ENCODE data around the gene NUP214. TPM values are rescaled to one million over a fixed set of nuclear protein-coding genes. Genes with fewer than 3 reads are reported as not detected.

NUP214 gene
- total RNA-seq, 1 donor from 2014 or later = 37.2 TPM

GRCh38 chr9:131174681-131175239 is 49.4 kb downstream of the NUP214 start:
- no peak for TF ChIP-seq CTCF (conservative IDR thresholded peaks at IDR 0.05; ENCODE audit: low read depth, low read length)
- DNase-seq (ENCODE audit: low read depth) = no peak
- H3K4me3 ChIP-seq (ENCODE audit: low read depth, low read length) = no peak overlapping the region

- no peak for DNase-seq (ENCODE audit: low read depth)
- TF ChIP-seq CTCF (conservative IDR thresholded peaks at IDR 0.05; ENCODE audit: low read depth, low read length) = no peak
- no peak overlapping the region for H3K4me3 ChIP-seq (ENCODE audit: low read depth, low read length)
These were observed 52.5 kb downstream of the NUP214 start for GRCh38 chr9:131177898-131178297.

GRCh38 chr9:131178382-131178781 is 53.0 kb downstream of the NUP214 start:
- peak; percentile 88 for TF ChIP-seq CTCF (conservative IDR thresholded peaks at IDR 0.05; ENCODE audit: low read depth, low read length)
- no peak overlapping the region for H3K4me3 ChIP-seq (ENCODE audit: low read depth, low read length)
- no peak for DNase-seq (ENCODE audit: low read depth)

- TF ChIP-seq CTCF (conservative IDR thresholded peaks at IDR 0.05; ENCODE audit: low read depth, low read length) = no peak
- DNase-seq (ENCODE audit: low read depth) = no peak
- no peak overlapping the region for H3K4me3 ChIP-seq (ENCODE audit: low read depth, low read length)
These were observed 53.5 kb downstream of the NUP214 start for GRCh38 chr9:131178926-131179325.

- peak; percentile 19 for DNase-seq (ENCODE audit: low read depth)
- TF ChIP-seq CTCF (conservative IDR thresholded peaks at IDR 0.05; ENCODE audit: low read depth, low read length) = no peak
- no peak overlapping the region for H3K4me3 ChIP-seq (ENCODE audit: low read depth, low read length)
These were observed 54.3 kb downstream of the NUP214 start for GRCh38 chr9:131179561-131180219.

- no peak for TF ChIP-seq CTCF (conservative IDR thresholded peaks at IDR 0.05; ENCODE audit: low read depth, low read length)
- H3K4me3 ChIP-seq (ENCODE audit: low read depth, low read length) = no peak overlapping the region
- DNase-seq (ENCODE audit: low read depth) = no peak
These were observed 55.1 kb downstream of the NUP214 start for GRCh38 chr9:131180454-131180853.
